ENCODE results near the gene SNRPB.
"Not testable (repeated sequence)": the region's sequence is repeated elsewhere in the genome, so short reads cannot be mapped to it uniquely, and the experiment has no call there.

Gene SNRPB

GRCh38 chr20:2470423-2471193, at the start of gene SNRPB:
TSS of gene SNRPB (minus strand) at chr20:2470789. CDS start at chr20:2470690, 99 bp downstream.
- peak; percentile 99 for DNase-seq

GRCh38 chr20:2519115-2519809, 48.7 kb upstream of the SNRPB start:
- no peak for DNase-seq

GRCh38 chr20:2518558-2518957, 48.0 kb upstream of the SNRPB start:
- DNase-seq = peak; percentile 25

GRCh38 chr20:2518096-2518495, 47.5 kb upstream of the SNRPB start:
- no peak for DNase-seq

GRCh38 chr20:2516399-2516798, 45.8 kb upstream of the SNRPB start:
- no peak for DNase-seq

GRCh38 chr20:2515203-2515602, 44.6 kb upstream of the SNRPB start:
- no peak for DNase-seq

GRCh38 chr20:2509794-2510193, 39.2 kb upstream of the SNRPB start:
- DNase-seq = no peak

GRCh38 chr20:2509468-2509781, 38.8 kb upstream of the SNRPB start:
- DNase-seq = no peak

- peak; percentile 90 for DNase-seq
These were observed 38.3 kb upstream of the SNRPB start, which contains the start of gene ZNF343 for GRCh38 chr20:2508631-2509467. TSS of gene ZNF343 (minus strand) at chr20:2508915. CDS start at chr20:2493895, 15,020 bp downstream.

- peak; percentile 39 for DNase-seq
These were observed 37.5 kb upstream of the SNRPB start for GRCh38 chr20:2507875-2508630.

GRCh38 chr20:2507464-2507863, 36.9 kb upstream of the SNRPB start:
- DNase-seq = no peak

- DNase-seq = not testable (repeated sequence)
These were observed 35.8 kb upstream of the SNRPB start for GRCh38 chr20:2506426-2506825.

GRCh38 chr20:2504803-2505202, 34.2 kb upstream of the SNRPB start:
- not testable (repeated sequence) for DNase-seq

GRCh38 chr20:2502808-2503384, 32.3 kb upstream of the SNRPB start:
- DNase-seq = not testable (repeated sequence)

- no peak for DNase-seq
These were observed 15.1 kb upstream of the SNRPB start for GRCh38 chr20:2485661-2486060.

- no peak for DNase-seq
These were observed 14.5 kb upstream of the SNRPB start for GRCh38 chr20:2485080-2485479.

GRCh38 chr20:2483504-2483903, 12.9 kb upstream of the SNRPB start:
- no peak for DNase-seq

- DNase-seq = no peak
These were observed 9.8 kb upstream of the SNRPB start for GRCh38 chr20:2480381-2480780.

- DNase-seq = no peak
These were observed 6.4 kb upstream of the SNRPB start for GRCh38 chr20:2476742-2477615.

- DNase-seq = no peak
These were observed 5.5 kb upstream of the SNRPB start for GRCh38 chr20:2475850-2476741.
